Rectal smooth muscle tissue (tissue), 1 donor: ENCODE results near the gene KCNC3.
"Not testable (repeated sequence)": the region's sequence is repeated elsewhere in the genome, so short reads cannot be mapped to it uniquely, and the experiment has no call there.

ENCODE experiments used
- H3K27ac ChIP-seq: one replicate; pipeline ENCODE4 v1.7.0; 2013; ENCODE audit warnings: low read depth, low read length, inconsistent platforms
- H3K27me3 ChIP-seq: one replicate; pipeline ENCODE4 v1.7.0; 2013; ENCODE audit warnings: low read length; ENCODE audit not compliant: control insufficient read depth, insufficient read depth
- H3K36me3 ChIP-seq: one replicate; pipeline ENCODE4 v1.7.0; 2013; ENCODE audit warnings: low read length; ENCODE audit not compliant: control insufficient read depth, insufficient read depth
- H3K4me1 ChIP-seq: one replicate; pipeline ENCODE4 v1.7.0; 2013; ENCODE audit warnings: low read length; ENCODE audit not compliant: control insufficient read depth, insufficient read depth
- H3K4me3 ChIP-seq: one replicate; pipeline ENCODE4 v1.7.0; 2013; ENCODE audit warnings: low read length
- H3K9ac ChIP-seq: one replicate; pipeline ENCODE4 v1.7.0; 2013; ENCODE audit warnings: low read length

KCNC3 gene

GRCh38 chr19:50341091-50341564 lies 12.0 kb upstream of the KCNC3 start:
- Histone ChIP-seq H3K9ac (no peak overlapping the region), H3K4me3 (no peak overlapping the region), H3K27me3 (no peaks in the 10 kb centered on the region), H3K4me1 (no peaks in the 10 kb centered on the region), H3K36me3 (no peaks in the 10 kb centered on the region), H3K27ac (no peak overlapping the region)

- H3K4me1 ChIP-seq = no peaks in the 10 kb centered on the region
- H3K27ac ChIP-seq = no peak overlapping the region
- H3K27me3 ChIP-seq = no peaks in the 10 kb centered on the region
- no peaks in the 10 kb centered on the region for H3K36me3 ChIP-seq
- H3K9ac ChIP-seq = no peak overlapping the region
- no peak overlapping the region for H3K4me3 ChIP-seq
Measured at GRCh38 chr19:50340331-50340730, 11.2 kb upstream of the KCNC3 start.

GRCh38 chr19:50337031-50337430 lies 7.9 kb upstream of the KCNC3 start:
- not testable (repeated sequence) for H3K27ac ChIP-seq, H3K9ac ChIP-seq, H3K4me1 ChIP-seq, H3K36me3 ChIP-seq, H3K4me3 ChIP-seq, H3K27me3 ChIP-seq

GRCh38 chr19:50334741-50335421 lies 5.7 kb upstream of the KCNC3 start:
- Histone ChIP-seq H3K4me3 (no peak overlapping the region), H3K9ac (no peak overlapping the region), H3K4me1 (no peaks in the 10 kb centered on the region), H3K27ac (no peak overlapping the region), H3K27me3 (peaks cover 11% of the 10 kb centered on the region), H3K36me3 (no peaks in the 10 kb centered on the region)

GRCh38 chr19:50333737-50334617 lies 4.8 kb upstream of the KCNC3 start:
- no peaks in the 10 kb centered on the region for H3K4me1 ChIP-seq
- H3K4me3 ChIP-seq = peak overlapping the region; percentile 42
- H3K27ac ChIP-seq = no peak overlapping the region
- peaks cover 11% of the 10 kb centered on the region for H3K27me3 ChIP-seq
- H3K9ac ChIP-seq = no peak overlapping the region
- no peaks in the 10 kb centered on the region for H3K36me3 ChIP-seq

- Histone ChIP-seq H3K27ac (no peak overlapping the region), H3K4me3 (peak overlapping the region; percentile 42), H3K36me3 (no peaks in the 10 kb centered on the region), H3K9ac (no peak overlapping the region), H3K27me3 (peaks cover 13% of the 10 kb centered on the region), H3K4me1 (no peaks in the 10 kb centered on the region)
Measured at GRCh38 chr19:50333235-50333736, 4.1 kb upstream of the KCNC3 start.

GRCh38 chr19:50332244-50333038 lies 3.3 kb upstream of the KCNC3 start:
- Histone ChIP-seq H3K4me1 (no peaks in the 10 kb centered on the region), H3K27me3 (peaks cover 17% of the 10 kb centered on the region), H3K9ac (no peak overlapping the region)

GRCh38 chr19:50331994-50332243 lies 2.7 kb upstream of the KCNC3 start:
- H3K4me3 ChIP-seq = no peak overlapping the region
- H3K27ac ChIP-seq = no peak overlapping the region
- H3K27me3 ChIP-seq = peaks cover 22% of the 10 kb centered on the region

More at GRCh38 chr19:50332244-50333038, 3.3 kb upstream of the KCNC3 start:
- Histone ChIP-seq H3K36me3 (no peaks in the 10 kb centered on the region), H3K4me3 (no peak overlapping the region), H3K27ac (no peak overlapping the region)

GRCh38 chr19:50331221-50331993 lies 2.2 kb upstream of the KCNC3 start:
- no peaks in the 10 kb centered on the region for H3K36me3 ChIP-seq
- H3K27me3 ChIP-seq = peaks cover 27% of the 10 kb centered on the region
- H3K4me3 ChIP-seq = no peak overlapping the region
- H3K27ac ChIP-seq = no peak overlapping the region
- no peaks in the 10 kb centered on the region for H3K4me1 ChIP-seq
- no peak overlapping the region for H3K9ac ChIP-seq

More at GRCh38 chr19:50331994-50332243, 2.7 kb upstream of the KCNC3 start:
- Histone ChIP-seq H3K9ac (no peak overlapping the region), H3K4me1 (no peaks in the 10 kb centered on the region), H3K36me3 (no peaks in the 10 kb centered on the region)

GRCh38 chr19:50330365-50331078 lies 1.3 kb upstream of the KCNC3 start:
- Histone ChIP-seq H3K36me3 (no peaks in the 10 kb centered on the region), H3K4me1 (no peaks in the 10 kb centered on the region), H3K4me3 (peak overlapping the region; percentile 35), H3K9ac (no peak overlapping the region), H3K27me3 (peaks cover 34% of the 10 kb centered on the region), H3K27ac (no peak overlapping the region)

GRCh38 chr19:50329926-50330294 lies 733 bp upstream of the KCNC3 start:
- H3K4me1 ChIP-seq, H3K9ac ChIP-seq, H3K36me3 ChIP-seq, H3K27ac ChIP-seq: not testable (repeated sequence)
- Histone ChIP-seq H3K27me3 (peaks cover 34% of the 10 kb centered on the region), H3K4me3 (peak overlapping the region; percentile 32)
